Naive thymus-derived CD4-positive, alpha-beta T cell (primary cell): ENCODE measurements around the gene CRTAC1. TPM values are rescaled to one million over a fixed set of nuclear protein-coding genes. Genes with fewer than 3 reads are reported as not detected.

Experiments used
- ATAC-seq: fragments of 150-1000 bp; cut with Tn5 transposase; 2 replicates; pipeline ENCODE4 v1.10.0; 2021; ENCODE audit warnings: mild to moderate bottlenecking, moderate library complexity
- CTCF ChIA-PET: fragments of 350-600 bp; sonication (Branson Sonifier 250); formaldehyde crosslinking; loops from one replicate; lab custom pipeline; 2021; ENCODE audit warnings: antibody characterized with exemption; lab: Charles Lee
- POLR2A ChIA-PET: fragments of 350-600 bp; sonication (Branson Sonifier 250); formaldehyde crosslinking; loops from one replicate; lab custom pipeline; 2021; ENCODE audit warnings: antibody characterized with exemption, inconsistent platforms; lab: Charles Lee
- DNase-seq, 9 donors: peaks; one replicate each; pipeline versions ENCODE4 v3.0.0 to v3.0.0-alpha.2; 2020 to 2022; ENCODE audit warnings: mixed read lengths in 1 of 9
- H3K27ac ChIP-seq: one replicate; pipeline ENCODE4 v1.7.0; 2013; ENCODE audit warnings: mild to moderate bottlenecking, low read depth, low read length, moderate library complexity
- H3K27me3 ChIP-seq, 2 donors: one replicate each; pipeline ENCODE4 v1.7.0; 2013; ENCODE audit warnings: low read length in 2 of 2, mild to moderate bottlenecking in 2 of 2, moderate library complexity in 2 of 2; ENCODE audit not compliant: control insufficient read depth in 2 of 2, insufficient read depth in 2 of 2
- H3K36me3 ChIP-seq, 3 experiments: 1 replicate in 2 of 3; 2 replicates in 1 of 3; pipeline ENCODE4 v1.7.0; 2013; ENCODE audit warnings: low read length in 3 of 3, mild to moderate bottlenecking in 3 of 3, moderate library complexity in 1 of 3; ENCODE audit not compliant: insufficient read depth in 3 of 3, control insufficient read depth in 2 of 3
- H3K4me1 ChIP-seq, 2 donors: one replicate each; pipeline ENCODE4 v1.7.0; 2013; ENCODE audit warnings: low read length in 2 of 2, mild to moderate bottlenecking in 2 of 2, moderate library complexity in 1 of 2; ENCODE audit not compliant: control insufficient read depth in 2 of 2, insufficient read depth in 2 of 2
- H3K4me3 ChIP-seq: 2 replicates; pipeline ENCODE4 v1.7.0; 2013; ENCODE audit warnings: mild to moderate bottlenecking, low read length
- H3K9me3 ChIP-seq, 3 experiments: 1 replicate in 2 of 3; 2 replicates in 1 of 3; pipeline ENCODE4 v1.7.0; 2013; ENCODE audit warnings: low read length in 3 of 3; ENCODE audit not compliant: control insufficient read depth in 2 of 3
- H3K27ac Mint-ChIP-seq, 9 donors: one replicate each; pipeline ENCODE4 v1.8.0; 2020 to 2022; ENCODE audit warnings: mixed read lengths in 9 of 9, mild to moderate bottlenecking in 8 of 9, moderate library complexity in 5 of 9, inconsistent platforms in 2 of 9
- H3K27me3 Mint-ChIP-seq, 5 donors: one replicate each; pipeline ENCODE4 v1.8.0; 2021 to 2022; ENCODE audit warnings: mixed read lengths in 5 of 5, mild to moderate bottlenecking in 1 of 5
- H3K36me3 Mint-ChIP-seq, 5 donors: one replicate each; pipeline ENCODE4 v1.8.0; 2020 to 2022; ENCODE audit warnings: mixed read lengths in 5 of 5, mild to moderate bottlenecking in 3 of 5, inconsistent platforms in 1 of 5
- H3K4me1 Mint-ChIP-seq, 7 donors: one replicate each; pipeline ENCODE4 v1.8.0; 2020 to 2022; ENCODE audit warnings: mixed read lengths in 7 of 7, mild to moderate bottlenecking in 3 of 7, inconsistent platforms in 1 of 7
- H3K4me3 Mint-ChIP-seq, 10 donors: one replicate each; pipeline ENCODE4 v1.8.0; 2020 to 2022; ENCODE audit warnings: mild to moderate bottlenecking in 10 of 10, mixed read lengths in 10 of 10, moderate library complexity in 6 of 10, inconsistent platforms in 2 of 10
- H3K9me3 Mint-ChIP-seq, 11 donors: one replicate each; pipeline ENCODE4 v1.8.0; 2020 to 2022; ENCODE audit warnings: mixed read lengths in 11 of 11, mild to moderate bottlenecking in 4 of 11, inconsistent platforms in 1 of 11, moderate library complexity in 1 of 11
- intact Hi-C, 2 donors: fragments of 100-400 bp; cut with micrococcal nuclease; formaldehyde crosslinking; loops; one replicate each; pipeline ENCODE4 v1.15.1; 2023
- polyA plus RNA-seq, 2 donors: library from polyadenylated mRNA; unstranded; fragments of 300-500 nt; fragmentation: Illumina TruSeq; gene quantifications; one replicate each; pipeline ENCODE4 v1.2.3, GENCODE V29; 2021
- total RNA-seq, 6 experiments: library from RNA in 5 of 6; stranded (reverse) in 5 of 6; gene quantifications; 1 replicate in 5 of 6; 2 replicates in 1 of 6; pipeline ENCODE4 v1.2.3 and lab custom pipeline; 2021 to 2026

CRTAC1 gene
- total and polyA plus RNA-seq, 7 experiments from 2014 or later = not detected

GRCh38 chr10:97880109-97880508 lies 150.3 kb downstream of the CRTAC1 start:
- no peak overlapping the region for H3K4me3 ChIP-seq
- DNase-seq = no peak
- no peaks in the 10 kb centered on the region for H3K27me3 ChIP-seq
- H3K27ac ChIP-seq = no peak overlapping the region
- Mint-ChIP-seq H3K27ac (no peak overlapping the region), H3K27me3 (peaks cover 2 to 14% (median 8%) of the 10 kb centered on the region in 5 donors), H3K36me3 (no peaks in the 10 kb centered on the region), H3K9me3 (peaks cover 0 to 4% (median 0%) of the 10 kb centered on the region in 11 donors), H3K4me3 (no peak overlapping the region), H3K4me1 (peaks cover 0 to 6% (median 0%) of the 10 kb centered on the region in 7 donors)
- ATAC-seq = no peak
- H3K36me3 ChIP-seq = no peaks in the 10 kb centered on the region
- intact Hi-C loops = no loop called here
- POLR2A ChIA-PET = no interaction called here
- CTCF ChIA-PET = no interaction called here
- no peaks in the 10 kb centered on the region for H3K4me1 ChIP-seq
- no peaks in the 10 kb centered on the region for H3K9me3 ChIP-seq

- peaks cover 2 to 14% (median 8%) of the 10 kb centered on the region in 5 donors for H3K27me3 Mint-ChIP-seq
- peaks cover 0 to 6% (median 0%) of the 10 kb centered on the region in 7 donors for H3K4me1 Mint-ChIP-seq
- no peak overlapping the region for H3K27ac Mint-ChIP-seq
- H3K36me3 ChIP-seq = no peaks in the 10 kb centered on the region
- H3K9me3 Mint-ChIP-seq = peaks cover 0 to 4% (median 0%) of the 10 kb centered on the region in 11 donors
- ChIA-PET POLR2A (no interaction called here), CTCF (no interaction called here)
- no peaks in the 10 kb centered on the region for H3K36me3 Mint-ChIP-seq
- no peak for ATAC-seq
- H3K9me3 ChIP-seq = no peaks in the 10 kb centered on the region
- no peak for DNase-seq
- intact Hi-C loops = no loop called here
- H3K4me3 Mint-ChIP-seq = no peak overlapping the region
- H3K4me3 ChIP-seq = no peak overlapping the region
- no peak overlapping the region for H3K27ac ChIP-seq
- H3K4me1 ChIP-seq = no peaks in the 10 kb centered on the region
- no peaks in the 10 kb centered on the region for H3K27me3 ChIP-seq
Observed at GRCh38 chr10:97879241-97879640, 151.2 kb downstream of the CRTAC1 start.

DNA sequence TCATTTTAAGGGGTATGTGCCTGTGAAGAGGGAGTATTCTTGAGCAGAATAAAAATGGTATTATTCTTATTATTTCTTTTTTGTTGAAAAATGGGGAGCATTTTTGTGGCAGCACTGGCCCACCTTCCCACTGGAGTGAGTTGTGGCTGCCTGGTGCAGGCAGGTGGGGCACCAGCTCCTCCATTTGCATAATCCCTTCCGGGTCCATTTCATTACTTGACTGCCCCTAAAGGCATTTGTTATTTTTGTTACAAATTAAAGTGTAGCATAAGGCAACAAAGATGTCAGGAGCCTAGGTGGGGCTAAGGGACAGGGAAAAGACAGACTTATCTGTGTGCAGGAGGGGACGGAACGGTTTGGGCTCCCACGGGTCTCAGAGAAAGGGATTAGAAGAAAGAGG lies 154.0 kb downstream of the CRTAC1 start:
- Histone ChIP-seq H3K4me3 (no peak overlapping the region), H3K27me3 (no peaks in the 10 kb centered on the region), H3K36me3 (no peaks in the 10 kb centered on the region), H3K27ac (no peak overlapping the region), H3K4me1 (no peaks in the 10 kb centered on the region), H3K9me3 (no peaks in the 10 kb centered on the region)
- ChIA-PET POLR2A (interaction anchor here (0.7 kb wide), 1 partner anchor 9 kb away, joined by 3 read pairs; no protein-coding TSS in a partner anchor), CTCF (no interaction called here)
- H3K4me1 Mint-ChIP-seq = peaks cover 0 to 5% (median 0%) of the 10 kb centered on the region in 7 donors
- no peaks in the 10 kb centered on the region for H3K36me3 Mint-ChIP-seq
- H3K27me3 Mint-ChIP-seq = peaks cover 0 to 13% (median 7%) of the 10 kb centered on the region in 5 donors
- no peak for DNase-seq
- H3K4me3 Mint-ChIP-seq = no peak overlapping the region
- H3K27ac Mint-ChIP-seq = peak overlapping the region in 1 of 9 donors; percentile 43
- intact Hi-C loops = no loop called here
- ATAC-seq = no peak
- H3K9me3 Mint-ChIP-seq = peaks cover 0 to 4% (median 0%) of the 10 kb centered on the region in 11 donors

- Histone ChIP-seq H3K9me3 (no peaks in the 10 kb centered on the region), H3K27ac (no peak overlapping the region), H3K36me3 (no peaks in the 10 kb centered on the region), H3K4me1 (no peaks in the 10 kb centered on the region), H3K27me3 (no peaks in the 10 kb centered on the region), H3K4me3 (no peak overlapping the region)
- intact Hi-C loops = no loop called here
- CTCF ChIA-PET = interaction anchor here (1.8 kb wide), 1 partner anchor 174 kb away, joined by 4 read pairs; no protein-coding TSS in a partner anchor
- H3K9me3 Mint-ChIP-seq = peaks cover 0 to 4% (median 0%) of the 10 kb centered on the region in 11 donors
- H3K27ac Mint-ChIP-seq = no peak overlapping the region
- H3K4me3 Mint-ChIP-seq = no peak overlapping the region
- no peak for ATAC-seq
- no peaks in the 10 kb centered on the region for H3K4me1 Mint-ChIP-seq
- POLR2A ChIA-PET = no interaction called here
- peaks cover 0 to 20% (median 0%) of the 10 kb centered on the region in 5 donors for H3K27me3 Mint-ChIP-seq
- no peak for DNase-seq
- no peaks in the 10 kb centered on the region for H3K36me3 Mint-ChIP-seq
Observed at GRCh38 chr10:97875391-97875790, 155.0 kb downstream of the CRTAC1 start.

DNA sequence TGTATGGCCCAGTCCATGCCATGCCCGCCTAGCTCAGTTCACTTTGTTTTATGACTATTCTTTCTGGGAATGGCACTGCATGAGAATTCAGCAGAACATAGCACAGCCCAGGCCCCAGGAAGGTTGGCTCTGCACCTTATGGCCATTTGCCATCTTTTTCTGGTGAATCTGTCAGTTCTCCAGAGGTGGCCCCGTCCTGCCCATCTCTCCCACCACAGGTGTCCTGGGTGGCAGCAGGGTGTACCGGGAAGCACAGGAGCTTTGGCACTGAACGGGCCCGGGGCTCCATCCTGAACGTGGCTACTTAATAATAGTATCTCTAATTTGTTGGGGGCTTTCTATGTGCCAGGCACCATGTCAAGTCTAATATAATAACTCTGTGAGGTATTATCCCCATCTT lies 156.1 kb downstream of the CRTAC1 start:
- Mint-ChIP-seq H3K27me3 (peaks cover 0 to 24% (median 0%) of the 10 kb centered on the region in 5 donors), H3K4me3 (no peak overlapping the region), H3K4me1 (peaks cover 4 to 8% (median 5%) of the 10 kb centered on the region in 7 donors), H3K9me3 (peaks cover 0 to 3% (median 0%) of the 10 kb centered on the region in 11 donors), H3K27ac (no peak overlapping the region), H3K36me3 (no peaks in the 10 kb centered on the region)
- H3K36me3 ChIP-seq = no peaks in the 10 kb centered on the region
- DNase-seq = no peak
- CTCF ChIA-PET = interaction anchor here (0.7 to 1.8 kb wide), 5 partner anchors 57 to 173 kb away, joined by 3 to 7 read pairs (median 4); no protein-coding TSS in a partner anchor
- no peak overlapping the region for H3K27ac ChIP-seq
- no peaks in the 10 kb centered on the region for H3K9me3 ChIP-seq
- intact Hi-C loops = no loop called here
- H3K27me3 ChIP-seq = no peaks in the 10 kb centered on the region
- no peak for ATAC-seq
- POLR2A ChIA-PET = interaction anchor here (0.6 kb wide), 1 partner anchor 58 kb away, joined by 3 read pairs; no protein-coding TSS in a partner anchor
- H3K4me1 ChIP-seq = peaks cover under 1 to 7% of the 10 kb centered on the region in 2 donors
- no peak overlapping the region for H3K4me3 ChIP-seq

DNA sequence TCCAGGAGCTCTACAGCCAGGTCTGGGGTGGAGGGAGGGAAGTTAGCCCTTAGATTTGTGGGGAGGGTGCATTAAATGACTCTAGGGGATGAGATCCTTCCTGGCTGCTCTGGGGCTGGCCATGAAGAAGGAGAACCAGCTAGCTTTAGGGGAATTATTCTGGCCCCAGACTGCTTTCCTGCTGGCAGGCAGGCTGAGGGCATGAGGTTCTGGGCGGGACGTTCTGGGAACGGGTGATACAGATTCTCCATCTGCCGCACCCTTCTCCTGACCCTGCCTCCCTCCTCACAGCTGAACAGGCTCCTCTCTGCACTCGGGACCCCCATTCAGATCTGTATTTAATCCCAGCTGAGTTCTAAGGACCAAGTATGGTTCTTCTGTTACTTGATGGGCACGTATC lies 156.9 kb downstream of the CRTAC1 start:
- Mint-ChIP-seq H3K36me3 (no peaks in the 10 kb centered on the region), H3K27ac (no peak overlapping the region), H3K4me1 (peaks cover 5 to 15% (median 12%) of the 10 kb centered on the region in 7 donors), H3K4me3 (no peak overlapping the region), H3K27me3 (peaks cover 0 to 24% (median 0%) of the 10 kb centered on the region in 5 donors), H3K9me3 (no peaks in the 10 kb centered on the region)
- no peak overlapping the region for H3K4me3 ChIP-seq
- no peaks in the 10 kb centered on the region for H3K27me3 ChIP-seq
- POLR2A ChIA-PET = interaction anchor here (0.6 kb wide), 2 partner anchors 57 to 85 kb away, joined by 3 read pairs; no protein-coding TSS in a partner anchor
- intact Hi-C loops = no loop called here
- DNase-seq (no peak), ATAC-seq (no peak)
- H3K36me3 ChIP-seq = no peaks in the 10 kb centered on the region
- peaks cover 8 to 12% of the 10 kb centered on the region in 2 donors for H3K4me1 ChIP-seq
- CTCF ChIA-PET = interaction anchor here (0.7 to 1.8 kb wide), 3 partner anchors 81 to 172 kb away, joined by 3 to 7 read pairs (median 4); no protein-coding TSS in a partner anchor
- no peaks in the 10 kb centered on the region for H3K9me3 ChIP-seq
- H3K27ac ChIP-seq = no peak overlapping the region
